ENCODE results near the gene UPP2. TPM values are rescaled to one million over a fixed set of nuclear protein-coding genes. Genes with fewer than 3 reads are reported as not detected.
A peak's percentile ranks its signal among the peaks of the same experiment; 100 is the strongest.

Gene UPP2
- total RNA-seq (2014; rRNA removed; shearing (Covaris generic)) = not detected in 2 replicates

- DNase-seq (ENCODE audit: low spot score) = no peak
Observed at GRCh38 chr2:158101384-158101926, at the start of gene UPP2. TSS of gene UPP2 (plus strand) at chr2:158101876. CDS start at chr2:158102064, 188 bp downstream.

GRCh38 chr2:158052761-158053160, 48.9 kb upstream of the UPP2 start:
- no peak for DNase-seq (ENCODE audit: low spot score)

- DNase-seq (ENCODE audit: low spot score) = no peak
Observed at GRCh38 chr2:158056875-158057274, 44.8 kb upstream of the UPP2 start.

GRCh38 chr2:158060160-158060834, 41.4 kb upstream of the UPP2 start:
- no peak for DNase-seq (ENCODE audit: low spot score)

GRCh38 chr2:158060835-158061435, 40.7 kb upstream of the UPP2 start:
- DNase-seq (ENCODE audit: low spot score) = no peak

- no peak for DNase-seq (ENCODE audit: low spot score)
Observed at GRCh38 chr2:158061763-158062162, 39.9 kb upstream of the UPP2 start.

GRCh38 chr2:158066046-158066713, 35.5 kb upstream of the UPP2 start:
- no peak for DNase-seq (ENCODE audit: low spot score)

GRCh38 chr2:158071018-158071417, 30.7 kb upstream of the UPP2 start:
- no peak for DNase-seq (ENCODE audit: low spot score)

GRCh38 chr2:158072361-158072760, 29.3 kb upstream of the UPP2 start:
- DNase-seq (ENCODE audit: low spot score) = no peak

- DNase-seq (ENCODE audit: low spot score) = no peak
Observed at GRCh38 chr2:158079672-158080071, 22.0 kb upstream of the UPP2 start.

GRCh38 chr2:158088093-158088492, 13.6 kb upstream of the UPP2 start:
- DNase-seq (ENCODE audit: low spot score) = no peak

GRCh38 chr2:158089322-158089721, 12.4 kb upstream of the UPP2 start:
- DNase-seq (ENCODE audit: low spot score) = no peak

GRCh38 chr2:158091647-158092046, 10.0 kb upstream of the UPP2 start:
- DNase-seq (ENCODE audit: low spot score) = no peak

- no peak for DNase-seq (ENCODE audit: low spot score)
Observed at GRCh38 chr2:158094487-158095092, 7.1 kb upstream of the UPP2 start.

GRCh38 chr2:158095269-158095668, 6.4 kb upstream of the UPP2 start:
- DNase-seq (ENCODE audit: low spot score) = no peak

GRCh38 chr2:158095912-158096311, 5.8 kb upstream of the UPP2 start:
- DNase-seq (ENCODE audit: low spot score) = no peak

GRCh38 chr2:158097481-158097880, 4.2 kb upstream of the UPP2 start:
- no peak for DNase-seq (ENCODE audit: low spot score)

GRCh38 chr2:158098178-158098577, 3.5 kb upstream of the UPP2 start:
- DNase-seq (ENCODE audit: low spot score) = no peak

GRCh38 chr2:158099716-158100115, 2.0 kb upstream of the UPP2 start:
- peak; percentile 57 for DNase-seq (ENCODE audit: low spot score)

- no peak for DNase-seq (ENCODE audit: low spot score)
Observed at GRCh38 chr2:158100411-158100810, 1.3 kb upstream of the UPP2 start.

- no peak for DNase-seq (ENCODE audit: low spot score)
Observed at GRCh38 chr2:158102446-158102845, 770 bp downstream of the UPP2 start.

- no peak for DNase-seq (ENCODE audit: low spot score)
Observed at GRCh38 chr2:158103411-158104012, 1.8 kb downstream of the UPP2 start.
